Calu3 (cell line): ENCODE measurements around the gene GPLD1. TPM values are rescaled to one million over a fixed set of nuclear protein-coding genes. Genes with fewer than 3 reads are reported as not detected.

ENCODE experiments used
- BruUV-seq: library from RNA; stranded (reverse); fragments of 400-500 nt; replicated peaks from 2 replicates; lab custom pipeline; 2021; lab: Mats Ljungman, UMichigan
- CTCF ChIA-PET: fragments of 300-600 bp; sonication (Branson Sonifier 250); formaldehyde crosslinking; loops from one replicate; lab custom pipeline; 2022; ENCODE audit warnings: antibody characterized with exemption; lab: Charles Lee
- DNase-seq: peaks from one replicate; pipeline ENCODE4 v3.0.0; 2022
- H3K27ac Mint-ChIP-seq: one replicate; pipeline ENCODE4 v1.8.0; 2022; ENCODE audit warnings: mixed read lengths; ENCODE audit not compliant: unreplicated experiment
- H3K27me3 Mint-ChIP-seq: one replicate; pipeline ENCODE4 v1.8.0; 2022; ENCODE audit warnings: mixed read lengths; ENCODE audit not compliant: unreplicated experiment
- H3K36me3 Mint-ChIP-seq: one replicate; pipeline ENCODE4 v1.8.0; 2022; ENCODE audit warnings: mild to moderate bottlenecking, moderate library complexity, mixed read lengths; ENCODE audit not compliant: insufficient read depth, unreplicated experiment
- H3K4me1 Mint-ChIP-seq: one replicate; pipeline ENCODE4 v1.8.0; 2022; ENCODE audit warnings: mild to moderate bottlenecking, low read depth, mixed read lengths; ENCODE audit not compliant: unreplicated experiment
- H3K4me3 Mint-ChIP-seq: one replicate; pipeline ENCODE4 v1.8.0; 2022; ENCODE audit warnings: mild to moderate bottlenecking, low read depth, moderate library complexity, mixed read lengths; ENCODE audit not compliant: unreplicated experiment
- H3K9me3 Mint-ChIP-seq: one replicate; pipeline ENCODE4 v1.8.0; 2022; ENCODE audit warnings: low read depth, mixed read lengths; ENCODE audit not compliant: unreplicated experiment
- intact Hi-C: fragments of 100-400 bp; cut with micrococcal nuclease; formaldehyde crosslinking; loops from one replicate; pipeline ENCODE4 v1.10.0; 2022; ENCODE audit not compliant: unreplicated experiment
- total RNA-seq: library from RNA; stranded (reverse); gene quantifications from 2 replicates; pipeline ENCODE4 v1.2.3, GENCODE V29; 2022
- TF ChIP-seq, protein P1 (sequence below): fragments of 200-600 bp; IDR thresholded peaks from one replicate; pipeline ENCODE4 v1.8.0; 2022; ENCODE audit warnings: antibody characterized with exemption; ENCODE audit not compliant: unreplicated experiment

Gene GPLD1
- total RNA-seq, 1 experiment from 2014 or later = 3.5 TPM

- TSS peak; percentile 36 for BruUV-seq
- Mint-ChIP-seq H3K27me3 (no peaks in the 10 kb centered on the region), H3K27ac (peak overlapping the region; percentile 81), H3K4me1 (peaks cover 33% of the 10 kb centered on the region), H3K4me3 (peak overlapping the region; percentile 51), H3K9me3 (no peaks in the 10 kb centered on the region), H3K36me3 (peaks cover 23% of the 10 kb centered on the region)
- CTCF ChIA-PET = interaction anchor here (0.5 to 1.3 kb wide), 4 partner anchors 10 to 76 kb away, joined by 3 to 7 read pairs (median 3); partner anchors contain the start of gene ALDH5A1
- peak; percentile 97 for DNase-seq
- TF ChIP-seq, protein P1, sequence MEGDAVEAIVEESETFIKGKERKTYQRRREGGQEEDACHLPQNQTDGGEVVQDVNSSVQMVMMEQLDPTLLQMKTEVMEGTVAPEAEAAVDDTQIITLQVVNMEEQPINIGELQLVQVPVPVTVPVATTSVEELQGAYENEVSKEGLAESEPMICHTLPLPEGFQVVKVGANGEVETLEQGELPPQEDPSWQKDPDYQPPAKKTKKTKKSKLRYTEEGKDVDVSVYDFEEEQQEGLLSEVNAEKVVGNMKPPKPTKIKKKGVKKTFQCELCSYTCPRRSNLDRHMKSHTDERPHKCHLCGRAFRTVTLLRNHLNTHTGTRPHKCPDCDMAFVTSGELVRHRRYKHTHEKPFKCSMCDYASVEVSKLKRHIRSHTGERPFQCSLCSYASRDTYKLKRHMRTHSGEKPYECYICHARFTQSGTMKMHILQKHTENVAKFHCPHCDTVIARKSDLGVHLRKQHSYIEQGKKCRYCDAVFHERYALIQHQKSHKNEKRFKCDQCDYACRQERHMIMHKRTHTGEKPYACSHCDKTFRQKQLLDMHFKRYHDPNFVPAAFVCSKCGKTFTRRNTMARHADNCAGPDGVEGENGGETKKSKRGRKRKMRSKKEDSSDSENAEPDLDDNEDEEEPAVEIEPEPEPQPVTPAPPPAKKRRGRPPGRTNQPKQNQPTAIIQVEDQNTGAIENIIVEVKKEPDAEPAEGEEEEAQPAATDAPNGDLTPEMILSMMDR = no peak
- intact Hi-C loops = loop anchor here (10.0 kb wide), 1 partner anchor 220 kb away; no protein-coding TSS in a partner anchor
These were observed 15.5 kb upstream of the GPLD1 start for GRCh38 chr6:24504649-24505586.

DNA sequence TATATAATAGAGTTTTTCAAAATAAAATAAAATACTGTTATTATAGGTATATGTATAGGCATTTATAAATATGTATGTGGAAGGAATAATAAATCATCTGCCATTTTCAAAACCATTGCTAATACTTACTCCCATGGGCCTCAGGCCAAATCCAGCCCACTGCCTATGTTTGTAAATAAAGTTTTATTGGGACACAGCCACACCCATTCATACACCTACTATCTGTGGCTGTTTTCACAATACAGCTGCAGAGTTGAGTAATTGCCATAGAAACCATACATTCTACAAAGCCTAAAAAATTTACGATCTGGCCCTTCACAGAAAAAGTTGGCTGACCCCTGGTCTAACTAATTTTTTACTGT, 14.9 kb upstream of the GPLD1 start:
- TF ChIP-seq, protein P1 = no peak
- DNase-seq = peak; percentile 63
- no peaks in the 10 kb centered on the region for H3K9me3 Mint-ChIP-seq
- CTCF ChIA-PET = interaction anchor here (0.5 to 1.3 kb wide), 4 partner anchors 9 to 77 kb away, joined by 3 to 7 read pairs (median 3); partner anchors contain the start of gene ALDH5A1
- no peaks in the 10 kb centered on the region for H3K27me3 Mint-ChIP-seq
- H3K36me3 Mint-ChIP-seq = peaks cover 23% of the 10 kb centered on the region
- H3K27ac Mint-ChIP-seq = peak overlapping the region; percentile 81
- intact Hi-C loops = loop anchor here (10.0 kb wide), 1 partner anchor 219 kb away; no protein-coding TSS in a partner anchor
- BruUV-seq = no TSS peak
- H3K4me3 Mint-ChIP-seq = peak overlapping the region; percentile 51
- peaks cover 33% of the 10 kb centered on the region for H3K4me1 Mint-ChIP-seq

DNA sequence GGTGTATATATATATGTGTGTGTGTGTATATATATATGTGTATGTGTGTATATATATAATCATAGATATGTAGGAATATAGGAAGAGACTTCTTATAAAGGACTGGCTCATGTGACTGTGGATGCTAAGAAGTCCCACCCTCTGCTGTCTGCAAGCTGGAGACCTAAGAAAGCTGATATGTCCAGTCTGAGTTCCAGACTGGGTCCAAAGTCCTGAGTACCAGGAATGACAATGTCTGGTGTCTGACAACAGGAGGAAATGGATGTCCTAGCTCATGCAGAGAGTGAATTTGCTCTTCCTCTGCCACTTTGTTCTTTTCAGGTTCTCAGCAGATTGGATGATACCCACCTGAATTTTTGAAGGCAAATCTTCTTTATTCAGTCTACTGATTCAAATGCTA, 12.5 kb upstream of the GPLD1 start:
- H3K27ac Mint-ChIP-seq = no peak overlapping the region
- H3K27me3 Mint-ChIP-seq = no peaks in the 10 kb centered on the region
- intact Hi-C loops = loop anchor here (10.0 kb wide), 1 partner anchor 217 kb away; no protein-coding TSS in a partner anchor
- DNase-seq = no peak
- H3K4me1 Mint-ChIP-seq = peaks cover 33% of the 10 kb centered on the region
- peaks cover 13% of the 10 kb centered on the region for H3K36me3 Mint-ChIP-seq
- no peak overlapping the region for H3K4me3 Mint-ChIP-seq
- peaks cover 5% of the 10 kb centered on the region for H3K9me3 Mint-ChIP-seq
- TF ChIP-seq, protein P1 = no peak
- CTCF ChIA-PET = interaction anchor here (1.1 kb wide), 1 partner anchor 19 kb away, joined by 4 read pairs; no protein-coding TSS in a partner anchor
- no TSS peak for BruUV-seq

- Mint-ChIP-seq H3K4me3 (no peak overlapping the region), H3K4me1 (peaks cover 33% of the 10 kb centered on the region), H3K27me3 (no peaks in the 10 kb centered on the region), H3K27ac (no peak overlapping the region), H3K36me3 (peaks cover 13% of the 10 kb centered on the region), H3K9me3 (peaks cover 5% of the 10 kb centered on the region)
- CTCF ChIA-PET = no interaction called here
- TF ChIP-seq, protein P1 = no peak
- no TSS peak for BruUV-seq
- no peak for DNase-seq
- intact Hi-C loops = loop anchor here (10.0 kb wide), 1 partner anchor 217 kb away; no protein-coding TSS in a partner anchor
These were observed 12.0 kb upstream of the GPLD1 start for GRCh38 chr6:24501374-24501773.
